HG02763 (cell line): ENCODE data around the gene TBC1D8.

Source experiments
- ATAC-seq: cut with Tn5 transposase; IDR thresholded peaks from one replicate; pipeline ENCODE4 v1.9.1; 2021; ENCODE audit warnings: mild to moderate bottlenecking, moderate library complexity; ENCODE audit not compliant: unreplicated experiment

The TBC1D8 gene

DNA sequence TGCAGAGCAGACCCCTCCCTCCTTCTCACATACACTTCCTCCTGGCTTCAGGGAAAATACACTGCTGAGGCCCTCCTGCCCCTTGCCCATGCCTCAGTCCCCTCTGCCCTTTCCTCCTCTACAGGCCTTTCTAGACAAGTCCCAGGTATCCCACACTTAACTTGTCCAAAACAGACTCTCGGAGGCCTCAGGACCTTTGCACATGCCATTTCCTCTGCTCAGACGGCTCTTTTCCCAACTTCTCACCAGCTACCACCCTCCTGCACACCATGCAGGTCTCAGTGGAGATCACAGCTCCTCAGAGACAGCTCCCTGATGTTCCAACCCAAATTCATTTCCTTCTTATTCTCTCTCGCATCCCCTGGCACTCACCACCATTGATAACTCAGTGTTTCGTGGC is 11.7 kb downstream of the TBC1D8 start:
- no peak for ATAC-seq

DNA sequence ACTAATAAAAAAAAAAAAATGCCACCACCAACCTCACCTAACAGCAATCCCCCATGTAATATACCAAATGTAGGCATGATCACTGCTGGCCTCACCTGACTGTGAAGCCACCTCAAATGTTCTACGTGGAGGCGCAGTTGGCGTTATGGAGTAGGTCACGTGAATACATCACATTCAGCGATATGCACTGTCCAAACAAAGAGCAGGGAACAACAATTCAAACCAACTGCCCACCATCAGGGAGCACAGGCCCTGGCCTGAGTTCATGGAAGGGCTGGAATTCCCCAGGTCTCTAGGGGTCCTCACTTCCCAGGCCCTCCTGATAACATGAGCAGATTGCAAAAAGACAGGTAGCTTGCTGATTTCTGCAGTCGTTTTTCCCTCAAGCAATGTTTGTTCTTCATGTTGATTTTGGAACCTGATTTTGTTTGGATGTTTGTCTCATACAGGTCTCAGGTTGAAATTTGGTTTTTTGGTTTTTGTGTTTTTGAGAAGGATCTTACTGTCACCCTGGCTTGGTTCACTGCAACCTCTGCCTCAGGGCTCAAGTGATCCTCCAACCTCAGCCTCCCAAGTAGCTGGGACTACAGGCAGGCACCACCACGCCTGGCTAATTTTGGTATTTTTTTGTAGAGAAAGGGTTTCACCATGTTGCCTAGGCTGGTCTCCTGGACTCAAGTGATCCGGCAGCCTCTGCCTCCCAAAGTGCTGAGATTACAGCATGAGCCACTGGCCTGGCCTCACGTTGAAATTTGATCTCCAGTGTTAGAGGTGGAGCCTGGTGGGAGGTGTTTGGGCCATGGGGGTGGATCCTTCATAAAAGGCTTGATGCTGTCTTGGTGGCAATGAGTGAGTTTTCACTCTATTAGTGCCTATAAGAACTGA is 15.5 kb downstream of the TBC1D8 start:
- no peak for ATAC-seq

DNA sequence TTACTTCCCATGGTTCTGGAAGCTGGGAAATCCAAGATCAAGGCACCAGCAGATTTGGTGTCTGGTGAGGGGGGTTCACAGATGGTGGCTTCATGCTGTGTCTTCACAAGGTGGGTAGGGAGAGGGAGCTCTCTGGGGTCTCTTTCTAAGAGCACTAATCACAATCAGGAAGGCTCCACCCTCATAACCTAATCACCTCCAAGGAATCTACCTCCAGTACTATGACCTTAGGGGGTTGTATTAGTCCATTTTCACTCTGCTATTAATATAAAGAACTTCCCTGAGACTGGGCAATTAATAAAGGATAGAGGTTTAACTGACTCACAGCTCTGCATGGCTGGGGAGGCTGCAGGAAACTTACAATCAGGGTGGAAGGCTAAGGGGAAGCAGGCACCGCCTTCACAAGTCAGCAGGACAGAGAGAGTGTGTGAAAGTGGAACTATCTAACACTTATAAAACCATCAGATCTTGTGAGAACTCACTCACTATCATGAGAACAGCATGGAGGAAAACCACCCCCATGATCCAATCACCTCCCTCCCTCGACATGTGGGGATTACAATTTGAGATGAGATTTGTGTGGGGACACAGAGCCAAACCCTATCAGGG is 17.6 kb downstream of the TBC1D8 start:
- no peak for ATAC-seq

DNA sequence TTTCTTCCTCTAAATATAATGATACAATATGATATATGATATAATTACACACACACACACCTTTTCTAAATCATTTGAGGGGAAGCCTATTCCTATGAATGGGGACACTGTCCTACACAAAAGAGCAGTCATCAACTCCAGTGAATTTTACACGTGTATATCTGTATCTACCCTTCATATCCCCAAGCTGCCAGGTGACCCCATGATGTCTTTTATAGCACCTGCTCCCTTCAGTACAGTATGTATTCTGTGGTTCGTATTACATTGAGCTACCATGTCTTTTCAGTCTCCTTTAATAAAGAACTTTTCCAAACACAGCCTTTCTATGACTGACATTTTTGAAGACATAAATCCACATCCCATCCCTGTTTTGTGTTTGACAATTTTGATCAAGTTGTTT is 19.0 kb downstream of the TBC1D8 start:
- no peak for ATAC-seq

DNA sequence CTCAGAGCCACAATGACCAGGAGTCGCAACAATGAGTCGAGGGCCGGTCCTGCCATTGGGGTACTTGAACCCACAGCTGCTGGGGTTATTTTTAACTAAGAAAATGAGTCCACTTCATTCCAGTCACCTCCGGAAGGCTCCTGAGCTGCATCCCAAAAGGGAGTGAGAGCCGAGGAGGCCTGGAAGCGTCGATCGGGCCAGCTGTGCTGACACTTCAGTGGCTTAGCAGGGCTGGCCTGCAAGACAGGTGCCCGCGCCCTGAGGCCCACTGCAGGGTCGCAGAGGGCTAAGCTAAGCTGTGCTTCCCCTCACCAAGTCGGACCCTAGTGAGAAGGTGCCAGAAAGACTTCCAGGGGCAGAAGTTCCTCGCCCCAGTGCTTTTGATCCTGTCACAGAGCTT is 21.1 kb downstream of the TBC1D8 start:
- ATAC-seq: no peak

DNA sequence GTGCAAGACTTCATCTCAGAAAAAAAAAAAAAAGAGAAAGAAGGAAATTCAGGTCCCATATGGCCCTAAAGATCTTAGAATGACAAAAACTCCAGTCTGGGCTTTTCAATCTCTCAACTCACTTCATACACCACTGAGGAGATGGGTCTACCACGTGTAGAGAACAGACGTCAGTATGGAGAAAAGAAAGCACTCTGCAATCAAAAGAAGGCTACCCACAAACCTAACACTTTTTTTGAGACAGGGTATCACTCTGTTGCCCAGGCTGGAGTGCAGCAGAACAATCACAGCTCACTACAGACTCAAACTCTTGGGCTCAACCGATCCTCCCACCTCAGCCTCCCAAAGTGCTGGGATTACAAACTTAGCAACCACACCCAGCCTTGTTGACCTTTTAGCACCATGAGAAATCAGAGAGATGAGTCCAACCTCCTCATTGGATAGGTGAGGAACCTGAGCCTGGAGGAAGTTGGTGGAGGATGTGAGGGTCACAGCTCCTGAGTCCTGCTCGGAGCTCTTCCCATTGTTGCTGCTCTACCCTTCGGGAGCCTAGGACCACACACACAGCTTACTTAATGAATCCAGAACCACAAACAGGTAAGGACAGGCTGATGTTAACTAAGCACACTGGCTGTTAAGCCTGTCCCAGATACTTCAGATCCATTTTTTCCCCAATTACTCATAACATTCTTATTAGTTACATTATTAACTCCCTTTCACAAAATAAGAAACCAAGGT is 23.7 kb downstream of the TBC1D8 start:
- no peak for ATAC-seq

DNA sequence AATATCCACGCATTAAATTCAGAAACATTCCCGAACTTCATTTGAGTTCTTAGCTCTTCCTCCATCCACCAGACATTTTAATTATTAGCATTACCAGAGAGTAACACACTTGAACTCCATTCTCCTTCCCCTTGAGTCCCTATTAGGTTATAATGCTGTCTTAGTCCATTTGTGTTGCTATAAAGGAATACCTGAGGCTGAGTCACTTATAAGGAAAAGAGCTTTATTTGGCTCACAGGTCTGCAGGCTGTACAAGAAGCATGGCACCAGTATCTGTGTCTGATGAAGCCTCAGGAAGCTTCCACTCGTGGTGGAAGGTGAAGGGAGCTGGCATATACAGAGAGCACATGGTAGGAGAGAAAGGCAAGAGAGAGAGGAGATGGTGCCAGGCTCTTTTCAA is 25.4 kb downstream of the TBC1D8 start:
- ATAC-seq: no peak

DNA sequence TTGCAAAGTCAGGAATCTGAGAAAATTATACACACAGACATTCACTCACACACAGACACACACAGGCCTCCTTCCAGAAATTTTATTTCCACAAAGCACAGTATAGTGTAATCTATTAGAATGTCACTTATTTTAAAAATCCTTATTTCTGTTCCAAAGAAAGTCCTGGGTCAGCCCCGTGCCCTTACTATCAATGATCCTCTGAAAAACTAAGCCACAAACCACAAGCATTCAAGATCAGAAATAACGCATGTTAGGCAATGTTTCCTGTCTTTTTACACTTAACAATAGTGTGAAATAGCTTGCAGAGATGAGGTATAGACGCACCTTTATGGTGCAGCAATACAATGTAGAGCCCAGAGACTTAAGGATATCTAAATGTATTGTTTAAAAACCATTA is 25.8 kb downstream of the TBC1D8 start:
- no peak for ATAC-seq

DNA sequence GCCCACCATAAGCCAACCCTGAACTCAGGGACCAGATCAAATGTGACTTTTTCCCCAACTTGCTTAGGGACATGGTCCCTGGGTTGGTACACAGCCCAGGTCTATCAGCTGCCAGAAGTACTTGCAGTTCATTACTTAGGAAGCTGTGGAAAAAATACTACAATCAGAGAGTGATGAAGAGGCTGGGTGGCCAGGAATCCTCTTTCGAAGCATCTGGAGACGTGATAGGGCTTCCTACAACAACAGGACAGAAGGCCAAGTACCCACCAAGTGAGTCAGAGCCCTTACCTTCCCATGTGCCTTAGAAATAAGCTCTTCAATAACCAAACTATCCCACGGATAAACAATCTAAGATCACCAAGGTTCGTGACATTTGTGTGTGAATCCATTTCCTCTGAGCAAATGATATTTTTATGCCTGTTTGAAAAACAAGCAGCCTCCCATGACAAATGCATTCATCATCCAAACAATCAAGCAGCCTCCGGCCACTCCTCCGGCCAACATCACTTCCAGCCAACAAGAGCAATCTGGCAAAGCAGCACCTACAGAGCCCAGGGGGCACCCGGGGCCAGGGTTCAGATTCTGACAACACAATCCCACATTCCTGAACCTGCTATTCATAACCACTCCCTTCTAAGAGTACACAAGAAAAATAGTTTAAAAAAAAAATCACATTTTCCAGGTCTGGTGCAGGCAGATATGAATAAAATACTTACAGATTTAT is 26.4 kb downstream of the TBC1D8 start:
- ATAC-seq: no peak

DNA sequence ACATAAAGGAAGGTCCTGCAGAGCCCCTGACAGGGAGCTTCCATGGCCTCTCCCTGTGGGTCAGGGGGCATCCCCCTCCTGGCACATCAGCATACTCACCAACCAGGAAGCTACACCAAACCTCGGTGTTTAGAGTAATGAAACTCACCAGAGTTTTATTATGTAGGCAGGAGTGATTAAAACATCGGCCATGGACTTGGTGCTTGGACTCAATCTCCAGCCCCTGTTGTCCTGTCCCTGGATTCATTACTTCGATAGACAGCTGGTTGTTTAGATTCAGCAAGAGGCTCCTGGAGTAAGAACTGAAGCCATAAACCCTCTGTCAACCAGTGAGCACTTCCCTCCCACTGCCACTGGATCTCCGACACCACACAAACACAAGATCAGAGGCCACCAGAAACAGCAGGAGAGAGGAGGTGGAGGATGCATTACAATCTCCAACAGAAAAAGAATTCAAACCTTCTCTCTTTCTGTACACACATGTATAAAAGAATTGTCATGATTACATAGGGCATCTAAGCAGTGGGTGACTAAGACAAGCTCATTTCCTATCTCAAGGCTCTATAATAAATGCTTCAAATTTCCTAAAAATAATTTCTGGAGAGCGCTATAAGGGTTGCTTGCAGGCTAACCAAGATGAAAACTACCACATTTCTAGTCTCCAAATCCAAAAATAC is 27.2 kb downstream of the TBC1D8 start:
- ATAC-seq: no peak

DNA sequence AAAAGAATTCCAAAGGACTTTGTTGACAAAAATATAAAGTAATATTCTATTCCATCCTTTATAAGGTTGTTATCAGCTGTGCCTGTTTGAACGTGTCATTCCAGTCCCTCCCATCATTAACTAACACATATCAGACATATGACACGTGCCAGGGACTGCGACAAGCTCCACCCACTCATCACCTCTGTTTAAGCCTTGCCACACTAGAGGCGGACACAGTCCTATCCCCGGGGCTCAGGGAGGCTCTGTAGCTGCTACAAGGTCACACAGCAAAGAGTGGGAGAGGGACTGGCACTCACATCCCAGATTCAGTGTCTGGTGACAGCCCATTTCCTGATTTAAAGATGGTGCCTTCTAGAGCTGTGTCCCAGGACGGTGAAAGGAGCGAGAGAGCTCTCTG is 30.0 kb downstream of the TBC1D8 start:
- no peak for ATAC-seq

DNA sequence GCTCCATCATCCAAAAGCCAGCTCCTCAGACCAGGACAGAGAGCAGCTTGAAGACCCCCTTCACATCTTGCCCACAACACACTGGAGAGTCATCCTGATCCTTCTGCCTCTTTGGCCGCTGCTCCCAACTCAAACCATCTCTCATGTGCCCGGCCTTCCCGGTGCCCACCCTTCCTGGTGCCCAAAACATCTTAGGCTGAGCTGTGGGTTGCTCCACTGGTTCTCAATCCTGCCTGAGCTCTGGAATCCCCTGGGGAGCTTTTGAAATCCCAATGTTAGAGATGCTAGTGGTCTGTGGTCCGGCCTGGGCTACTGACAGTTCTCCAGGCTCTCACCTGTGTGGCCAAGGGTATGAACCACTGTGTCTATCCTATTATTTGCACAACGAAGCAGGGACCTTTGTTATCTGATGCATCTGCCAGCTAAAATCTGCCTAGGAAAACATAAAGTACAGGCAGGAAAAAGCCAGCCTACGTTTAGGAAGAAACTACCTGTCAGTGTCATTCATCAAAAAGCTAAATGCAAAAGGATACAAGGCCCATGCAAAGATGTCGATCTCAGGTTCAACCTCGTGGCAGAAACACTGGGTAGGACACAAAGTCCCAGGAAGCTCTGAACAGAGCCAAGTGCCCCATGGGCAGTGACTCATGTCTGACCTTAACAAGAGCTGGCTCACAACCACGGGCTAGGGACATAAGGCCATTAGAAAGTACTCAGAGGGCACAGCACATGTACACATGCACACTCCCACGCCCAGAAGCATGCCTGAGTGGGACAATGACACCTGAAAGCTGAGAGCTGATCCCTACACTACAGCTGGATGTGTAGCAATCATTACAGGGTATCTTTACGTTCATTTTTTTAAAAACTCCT is 30.8 kb downstream of the TBC1D8 start:
- ATAC-seq: no peak

DNA sequence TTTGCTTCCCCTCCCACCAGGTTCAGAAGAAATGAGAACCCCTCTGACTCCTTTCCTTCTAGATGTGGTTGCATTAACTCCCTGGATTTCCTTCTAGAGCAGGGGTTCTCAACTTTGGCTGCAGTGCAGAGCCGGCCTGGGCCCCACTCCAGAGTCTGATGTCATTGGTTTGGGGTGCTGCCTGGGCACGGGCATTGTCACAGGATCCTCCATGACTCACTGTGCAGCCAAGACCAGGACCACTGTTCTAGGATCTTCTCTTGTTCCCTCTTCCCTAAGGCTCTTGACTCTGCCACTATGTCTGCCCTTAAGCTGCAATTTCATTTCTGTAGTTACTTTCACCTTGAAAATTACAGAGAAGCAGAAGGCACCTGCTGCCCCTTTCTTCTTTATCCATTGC is 31.8 kb downstream of the TBC1D8 start:
- no peak for ATAC-seq

DNA sequence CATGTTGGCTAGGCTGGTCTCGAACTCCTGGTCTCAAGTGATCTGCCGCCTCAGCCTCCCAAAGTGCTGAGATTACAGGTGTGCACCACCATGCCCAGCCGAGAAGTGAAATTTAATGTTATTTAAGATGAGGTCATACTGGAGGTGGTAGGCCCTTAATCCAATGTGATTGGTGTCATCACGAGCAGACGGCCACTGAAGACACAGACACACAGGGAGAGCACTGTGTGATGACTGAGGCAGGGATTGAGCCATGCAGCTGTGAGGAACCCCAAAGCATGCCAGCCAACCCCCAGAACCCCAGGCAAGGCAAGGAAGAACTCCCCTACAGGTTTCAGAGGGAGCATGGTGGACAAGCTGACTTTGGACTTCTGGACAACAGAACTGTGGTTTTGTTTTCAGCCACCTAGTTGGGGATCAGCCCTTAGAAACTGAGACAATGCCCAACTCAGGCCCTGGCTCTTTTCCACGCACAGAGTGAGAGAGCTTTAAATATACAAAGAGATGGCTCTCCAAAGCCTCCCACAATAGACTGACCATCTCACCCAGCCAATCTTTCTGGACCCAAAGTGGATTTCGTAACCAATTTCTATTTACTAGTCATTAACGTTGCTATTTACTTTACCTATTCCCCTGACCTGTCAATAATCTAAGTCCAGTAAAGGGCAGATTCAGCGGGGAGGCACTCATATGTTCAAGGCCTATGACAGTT is 34.2 kb downstream of the TBC1D8 start:
- no peak for ATAC-seq

DNA sequence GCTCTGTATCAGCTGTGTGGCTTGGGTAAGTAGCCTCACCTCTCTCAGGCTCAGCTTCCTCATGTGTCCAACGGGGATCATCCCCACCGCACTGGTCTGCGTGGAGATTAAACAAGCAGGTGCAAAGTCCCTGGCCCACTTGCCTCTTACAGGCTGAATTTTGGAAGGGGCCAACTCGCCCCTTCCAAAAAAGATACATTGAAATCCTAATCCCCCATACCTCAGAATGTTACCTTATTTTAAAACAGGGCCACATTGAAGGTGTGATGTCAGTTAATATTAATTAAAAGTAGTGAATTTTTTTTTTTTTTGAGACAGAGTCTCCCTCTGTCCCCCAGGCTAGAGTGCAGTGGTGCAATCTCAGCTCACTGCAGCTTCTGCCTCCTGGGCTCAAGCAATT is 34.8 kb downstream of the TBC1D8 start:
- ATAC-seq: no peak

DNA sequence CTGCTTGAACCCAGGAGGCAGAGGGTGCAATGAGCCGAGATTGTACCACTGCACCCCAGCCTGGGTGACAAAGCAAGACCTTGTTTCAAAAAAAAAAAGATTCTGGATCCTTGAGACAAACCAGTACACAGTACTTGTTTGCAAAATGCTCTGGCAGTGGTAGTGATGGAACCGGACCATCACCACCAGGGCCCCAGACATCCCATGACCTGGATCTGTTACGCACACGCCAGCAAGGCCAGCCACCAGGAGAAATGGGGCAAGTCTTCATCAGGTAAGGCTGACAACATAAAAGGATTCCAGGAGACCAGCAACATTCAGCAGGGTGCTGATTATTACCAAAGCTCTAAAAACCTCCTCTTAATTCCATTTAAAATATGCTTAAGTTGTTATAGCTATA is 35.5 kb downstream of the TBC1D8 start:
- no peak for ATAC-seq

DNA sequence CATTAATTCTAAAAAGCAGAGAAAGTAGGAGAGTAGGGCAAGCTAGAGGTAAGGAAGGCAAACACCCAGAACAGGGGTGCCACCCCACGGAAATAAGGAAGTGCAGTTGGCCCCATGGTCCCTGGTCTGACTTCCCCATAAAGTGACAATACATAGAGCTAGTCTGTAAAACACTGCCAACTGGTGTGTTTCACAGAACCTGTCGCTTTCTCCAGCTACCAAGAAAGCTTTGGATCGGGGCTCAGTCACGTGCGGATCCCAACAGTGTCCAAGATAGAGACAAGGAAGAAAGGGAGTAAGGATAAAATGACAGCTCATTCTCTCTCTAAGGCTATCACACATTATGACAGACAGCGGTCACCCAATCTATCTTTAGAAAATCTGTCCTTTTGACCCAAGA is 36.4 kb downstream of the TBC1D8 start:
- ATAC-seq: no peak

DNA sequence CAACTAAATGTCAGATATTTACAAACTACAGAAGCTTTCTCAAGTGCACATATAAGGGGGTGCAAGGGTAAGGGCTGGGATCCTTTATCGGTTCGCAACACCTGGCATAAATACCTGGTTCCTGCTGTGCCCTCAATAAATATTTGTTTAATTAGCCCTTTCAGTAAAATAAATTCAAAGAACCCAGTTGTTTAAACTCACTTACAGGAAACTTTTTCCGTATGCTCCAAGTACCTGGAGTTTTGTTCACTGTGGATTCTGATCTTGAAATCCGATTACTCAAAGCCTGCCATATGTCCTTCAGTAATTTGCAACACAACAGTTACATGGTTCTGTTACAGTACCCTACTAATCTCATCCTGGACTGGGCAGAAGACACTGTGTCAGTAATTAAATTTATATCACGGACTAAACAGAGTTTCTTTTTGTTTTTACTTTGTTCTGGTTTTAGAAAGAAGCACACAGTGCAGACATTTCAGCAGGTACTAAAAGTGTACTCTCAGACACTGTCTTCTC is 36.9 kb downstream of the TBC1D8 start:
- no peak for ATAC-seq
